Activated T-cell treated with anti-CD3 and anti-CD28 coated beads, Interleukin-2, amount 50 U/mL, for 48 hours (primary cell): ENCODE data around the gene GPC3.
"Not testable (repeated sequence)": the region's sequence is repeated elsewhere in the genome, so short reads cannot be mapped to it uniquely, and the experiment has no call there.

ENCODE experiments used
- DNase-seq, 2 experiments: peaks; one replicate each; pipeline ENCODE4 v3.0.0-alpha.2; 2020

Gene GPC3

GRCh38 chrX:133746593-133746992 lies 238.8 kb downstream of the GPC3 start:
- DNase-seq: no peak

- no peak for DNase-seq
Measured at GRCh38 chrX:133745349-133745748, 240.0 kb downstream of the GPC3 start.

- DNase-seq: no peak
Measured at GRCh38 chrX:133742602-133743305, 242.6 kb downstream of the GPC3 start.

- DNase-seq: no peak
Measured at GRCh38 chrX:133741303-133741702, 244.1 kb downstream of the GPC3 start.

- DNase-seq: no peak
Measured at GRCh38 chrX:133726642-133727041, 258.8 kb downstream of the GPC3 start.

GRCh38 chrX:133726211-133726630 lies 259.2 kb downstream of the GPC3 start:
- no peak for DNase-seq

- DNase-seq: no peak
Measured at GRCh38 chrX:133723930-133724329, 261.5 kb downstream of the GPC3 start.

- no peak for DNase-seq
Measured at GRCh38 chrX:133722756-133723155, 262.6 kb downstream of the GPC3 start.

GRCh38 chrX:133720269-133720668 lies 265.1 kb downstream of the GPC3 start:
- not testable (repeated sequence) for DNase-seq

GRCh38 chrX:133715715-133716114 lies 269.7 kb downstream of the GPC3 start:
- DNase-seq: no peak

GRCh38 chrX:133709501-133709900 lies 275.9 kb downstream of the GPC3 start:
- DNase-seq: no peak

GRCh38 chrX:133706890-133707289 lies 278.5 kb downstream of the GPC3 start:
- DNase-seq: no peak

- no peak for DNase-seq
Measured at GRCh38 chrX:133702230-133702629, 283.2 kb downstream of the GPC3 start.

- no peak for DNase-seq
Measured at GRCh38 chrX:133699023-133699728, 286.2 kb downstream of the GPC3 start.

- DNase-seq: no peak
Measured at GRCh38 chrX:133698298-133698697, 287.1 kb downstream of the GPC3 start.

GRCh38 chrX:133697656-133698055 lies 287.7 kb downstream of the GPC3 start:
- DNase-seq: no peak

GRCh38 chrX:133689997-133690599 lies 295.3 kb downstream of the GPC3 start:
- DNase-seq: no peak

GRCh38 chrX:133685822-133686221 lies 299.6 kb downstream of the GPC3 start:
- DNase-seq: no peak

GRCh38 chrX:133681897-133682296 lies 303.5 kb downstream of the GPC3 start:
- DNase-seq: no peak

GRCh38 chrX:133681421-133681820 lies 304.0 kb downstream of the GPC3 start:
- no peak for DNase-seq

GRCh38 chrX:133677123-133678063 lies 308.0 kb downstream of the GPC3 start:
- no peak for DNase-seq

GRCh38 chrX:133676344-133677122 lies 308.9 kb downstream of the GPC3 start:
- no peak for DNase-seq
